Vagina (tissue), 2 donors: ENCODE results near the gene KLHL29. TPM values are rescaled to one million over a fixed set of nuclear protein-coding genes. Genes with fewer than 3 reads are reported as not detected.

ENCODE experiments used
- DNase-seq, 2 donors: peaks; one replicate each; pipeline ENCODE4 v3.0.0-alpha.2; 2017; ENCODE audit errors: extremely low spot score in 2 of 2
- H3K27ac ChIP-seq: fragments of 200-600 bp; sonication (generic); one replicate; pipeline ENCODE4 v1.5.1; 2019
- H3K27me3 ChIP-seq: fragments of 200-600 bp; sonication (generic); one replicate; pipeline ENCODE4 v1.5.1; 2019
- H3K36me3 ChIP-seq, 2 donors: fragments of 200-600 bp; sonication (generic); one replicate each; pipeline ENCODE4 v1.5.1; 2017 to 2019
- H3K4me1 ChIP-seq: fragments of 200-600 bp; sonication (generic); one replicate; pipeline ENCODE4 v1.5.1; 2019
- H3K4me3 ChIP-seq, 2 donors: fragments of 200-600 bp; sonication (generic); 1 replicate in 1 of 2; 2 replicates in 1 of 2; pipeline ENCODE4 v1.5.1; 2016 to 2019
- H3K9me3 ChIP-seq: fragments of 200-600 bp; sonication (generic); one replicate; pipeline ENCODE4 v1.5.1; 2019
- CTCF ChIP-seq, 3 experiments: fragments of 450-650 bp in 2 of 3; fragments of 200-600 bp in 1 of 3; sonication (generic) in 1 of 3; IDR thresholded peaks; one replicate each; pipeline ENCODE4 v1.5.1; 2017 to 2019; ENCODE audit warnings: antibody characterized with exemption in 3 of 3, mild to moderate bottlenecking in 2 of 3, moderate library complexity in 2 of 3
- POLR2A ChIP-seq, 2 donors: fragments of 450-650 bp; IDR thresholded peaks; one replicate each; pipeline ENCODE4 v1.6.1; 2017; ENCODE audit warnings: antibody characterized with exemption in 2 of 2, mild to moderate bottlenecking in 2 of 2, moderate library complexity in 2 of 2
- POLR2AphosphoS5 ChIP-seq, 2 donors: sonication (generic); formaldehyde crosslinking; IDR thresholded peaks; one replicate each; pipeline ENCODE4 v1.9.0; 2017; ENCODE audit warnings: antibody characterized with exemption in 2 of 2, mild to moderate bottlenecking in 2 of 2, low read depth in 1 of 2; ENCODE audit not compliant: insufficient read depth in 1 of 2
- intact Hi-C: fragments of 100-400 bp; cut with DNase I; formaldehyde crosslinking; loops from one replicate; pipeline ENCODE4 v1.15.1; 2023
- total RNA-seq: library from RNA; depleted of rRNA; stranded (reverse); fragments of >200 nt; gene quantifications from one replicate; pipeline ENCODE4 v1.2.3, GENCODE V29; 2016

Gene KLHL29
- total RNA-seq, 1 donor from 2014 or later, result 19.4 TPM

GRCh38 chr2:23561544-23561943 is 176.6 kb downstream of the KLHL29 start:
- H3K4me1 ChIP-seq, result peaks cover 37% of the 10 kb centered on the region
- no peaks in the 10 kb centered on the region for H3K27me3 ChIP-seq
- H3K9me3 ChIP-seq, result no peaks in the 10 kb centered on the region
- H3K4me3 ChIP-seq, result no peak overlapping the region
- no peaks in the 10 kb centered on the region for H3K36me3 ChIP-seq
- H3K27ac ChIP-seq, result no peak overlapping the region
- TF ChIP-seq CTCF (IDR thresholded peaks at IDR 0.05) (no peak), POLR2AphosphoS5 (IDR thresholded peaks at IDR 0.05; ENCODE audit: insufficient read depth in 1 of 2, low read depth in 1 of 2) (no peak), POLR2A (IDR thresholded peaks at IDR 0.05) (no peak)
- no peak for DNase-seq
- intact Hi-C loops, result loop anchor here (5.0 kb wide), 1 partner anchor 41 kb away; no protein-coding TSS in a partner anchor

GRCh38 chr2:23562143-23562542 is 177.2 kb downstream of the KLHL29 start:
- TF ChIP-seq CTCF (IDR thresholded peaks at IDR 0.05) (no peak), POLR2AphosphoS5 (IDR thresholded peaks at IDR 0.05; ENCODE audit: insufficient read depth in 1 of 2, low read depth in 1 of 2) (no peak), POLR2A (IDR thresholded peaks at IDR 0.05) (no peak)
- Histone ChIP-seq H3K27ac (no peak overlapping the region), H3K4me1 (peaks cover 43% of the 10 kb centered on the region), H3K9me3 (no peaks in the 10 kb centered on the region), H3K36me3 (no peaks in the 10 kb centered on the region), H3K4me3 (no peak overlapping the region), H3K27me3 (no peaks in the 10 kb centered on the region)
- intact Hi-C loops, result loop anchor here (5.0 kb wide), 1 partner anchor 40 kb away; no protein-coding TSS in a partner anchor
- no peak for DNase-seq

- intact Hi-C loops, result loop anchor here (5.0 kb wide), 1 partner anchor 39 kb away; no protein-coding TSS in a partner anchor
Observed at GRCh38 chr2:23563151-23563550, 178.2 kb downstream of the KLHL29 start.

GRCh38 chr2:23563673-23564614 is 179.0 kb downstream of the KLHL29 start:
- DNase-seq, result no peak
- H3K4me3 ChIP-seq, result no peak overlapping the region
- intact Hi-C loops, result loop anchor here (5.0 kb wide), 1 partner anchor 38 kb away; no protein-coding TSS in a partner anchor
- no peaks in the 10 kb centered on the region for H3K36me3 ChIP-seq
- TF ChIP-seq POLR2A (IDR thresholded peaks at IDR 0.05), result no peak
- TF ChIP-seq POLR2AphosphoS5 (IDR thresholded peaks at IDR 0.05; ENCODE audit: insufficient read depth in 1 of 2, low read depth in 1 of 2), result peak in 1 of 2 donors; percentile 83
- H3K4me1 ChIP-seq, result peaks cover 58% of the 10 kb centered on the region
- H3K9me3 ChIP-seq, result no peaks in the 10 kb centered on the region
- H3K27me3 ChIP-seq, result no peaks in the 10 kb centered on the region
- peak overlapping the region; percentile 77 for H3K27ac ChIP-seq

More at GRCh38 chr2:23563151-23563550, 178.2 kb downstream of the KLHL29 start:
- DNase-seq, result no peak
- no peaks in the 10 kb centered on the region for H3K27me3 ChIP-seq
- no peak for TF ChIP-seq POLR2AphosphoS5 (IDR thresholded peaks at IDR 0.05; ENCODE audit: insufficient read depth in 1 of 2, low read depth in 1 of 2)
- TF ChIP-seq CTCF (IDR thresholded peaks at IDR 0.05), result no peak
- TF ChIP-seq POLR2A (IDR thresholded peaks at IDR 0.05), result no peak
- no peak overlapping the region for H3K4me3 ChIP-seq
- H3K27ac ChIP-seq, result peak overlapping the region; percentile 77
- H3K36me3 ChIP-seq, result no peaks in the 10 kb centered on the region
- no peaks in the 10 kb centered on the region for H3K9me3 ChIP-seq
- peaks cover 50% of the 10 kb centered on the region for H3K4me1 ChIP-seq

- Histone ChIP-seq H3K4me3 (no peak overlapping the region), H3K4me1 (peaks cover 63% of the 10 kb centered on the region), H3K36me3 (no peaks in the 10 kb centered on the region), H3K9me3 (no peaks in the 10 kb centered on the region), H3K27me3 (no peaks in the 10 kb centered on the region), H3K27ac (peak overlapping the region; percentile 77)
- intact Hi-C loops, result loop anchor here (5.0 kb wide), 1 partner anchor 38 kb away; no protein-coding TSS in a partner anchor
- DNase-seq, result no peak
- TF ChIP-seq POLR2AphosphoS5 (IDR thresholded peaks at IDR 0.05; ENCODE audit: insufficient read depth in 1 of 2, low read depth in 1 of 2), result no peak
- no peak for TF ChIP-seq CTCF (IDR thresholded peaks at IDR 0.05)
- no peak for TF ChIP-seq POLR2A (IDR thresholded peaks at IDR 0.05)
Observed at GRCh38 chr2:23564615-23564960, 179.6 kb downstream of the KLHL29 start.
